SK-N-SH (cell line): ENCODE measurements around the gene PRR35. TPM values are rescaled to one million over a fixed set of nuclear protein-coding genes. Genes with fewer than 3 reads are reported as not detected.
A peak's percentile ranks its signal among the peaks of the same experiment; 100 is the strongest.

Experiments used
- CTCF ChIA-PET: fragments of 300-600, 350-600 bp; formaldehyde crosslinking; extraction: SDS; loops from one replicate; lab custom pipeline; 2021; lab: Yijun Ruan, JAX
- POLR2A ChIA-PET: fragments of 350-600 bp; sonication (Branson Sonifier 250); formaldehyde crosslinking; extraction: SDS; loops from one replicate; lab custom pipeline; 2020; ENCODE audit warnings: antibody characterized with exemption, inconsistent platforms; lab: Yijun Ruan, JAX
- DNase-seq: peaks from one replicate; pipeline ENCODE4 v3.0.0; 2012
- H2AFZ ChIP-seq: fragments of 200-600 bp; sonication (generic); 2 replicates; pipeline ENCODE4 v1.8.1; 2016; ENCODE audit warnings: antibody characterized with exemption, mild to moderate bottlenecking, low read depth
- H3F3A ChIP-seq: fragments of 200-600 bp; sonication (generic); replicated peaks from 2 replicates; pipeline ENCODE3; 2016; ENCODE audit warnings: antibody characterized with exemption, mild to moderate bottlenecking; ENCODE audit not compliant: insufficient read depth
- H3K27ac ChIP-seq, 2 experiments: fragments of 200-500 bp in 1 of 2; fragments of 200-600 bp in 1 of 2; sonication (Bioruptor generic) in 1 of 2; sonication (generic), shearing (Covaris generic) in 1 of 2; 2 replicates each; pipeline versions ENCODE4 v1.5.1 to v1.6.1; 2014 to 2016; ENCODE audit warnings: low read depth in 2 of 2, inconsistent platforms in 1 of 2, low read length in 1 of 2, mild to moderate bottlenecking in 1 of 2, mixed read lengths in 1 of 2
- H3K27me3 ChIP-seq: fragments of 200-600 bp; sonication (generic), shearing (Covaris generic); 2 replicates; pipeline ENCODE4 v1.6.1; 2016; ENCODE audit warnings: mixed run types; ENCODE audit not compliant: insufficient read depth
- H3K36me3 ChIP-seq, 2 experiments: fragments of 200-500 bp in 1 of 2; fragments of 200-600 bp in 1 of 2; sonication (Bioruptor generic) in 1 of 2; sonication (generic) in 1 of 2; replicated peaks in 1 of 2; 2 replicates each; pipeline versions ENCODE3 to v1.5.1; 2014 to 2016; ENCODE audit warnings: low read length in 1 of 2, mild to moderate bottlenecking in 1 of 2; ENCODE audit not compliant: insufficient read depth in 2 of 2, control insufficient read depth in 1 of 2
- H3K4me1 ChIP-seq, 2 experiments: fragments of 200-500 bp in 1 of 2; fragments of 200-600 bp in 1 of 2; sonication (Bioruptor generic) in 1 of 2; sonication (generic), shearing (Covaris generic) in 1 of 2; 2 replicates each; pipeline versions ENCODE4 v1.5.1 to v1.6.1; 2014 to 2016; ENCODE audit warnings: low read depth in 1 of 2, low read length in 1 of 2, mixed run types in 1 of 2; ENCODE audit not compliant: insufficient read depth in 2 of 2, control insufficient read depth in 1 of 2
- H3K4me2 ChIP-seq: fragments of 200-600 bp; sonication (generic), shearing (Covaris generic); 2 replicates; pipeline ENCODE4 v1.6.1; 2017; ENCODE audit warnings: mixed run types
- H3K4me3 ChIP-seq, 2 experiments: fragments of 200-500 bp in 1 of 2; fragments of 200-600 bp in 1 of 2; sonication (Bioruptor generic) in 1 of 2; sonication (generic), shearing (Covaris generic) in 1 of 2; 2 replicates each; pipeline versions ENCODE4 v1.5.1 to v1.8.1; 2014 to 2016; ENCODE audit warnings: low read depth in 2 of 2, inconsistent platforms in 1 of 2, low read length in 1 of 2, mild to moderate bottlenecking in 1 of 2, mixed read lengths in 1 of 2, moderate library complexity in 1 of 2
- H3K79me2 ChIP-seq: fragments of 200-600 bp; sonication (generic); 2 replicates; pipeline ENCODE4 v1.8.1; 2017; ENCODE audit warnings: mild to moderate bottlenecking; ENCODE audit not compliant: insufficient read depth
- H3K9ac ChIP-seq: fragments of 200-600 bp; sonication (generic); 2 replicates; pipeline ENCODE4 v1.6.1; 2017; ENCODE audit warnings: mixed run types
- H3K9me2 ChIP-seq: fragments of 200-600 bp; sonication (generic); 2 replicates; pipeline ENCODE4 v1.6.1; 2017; ENCODE audit warnings: mixed run types
- H3K9me3 ChIP-seq: fragments of 200-600 bp; sonication (generic); 2 replicates; pipeline ENCODE4 v1.6.1; 2017; ENCODE audit warnings: mixed run types, mild to moderate bottlenecking, moderate library complexity
- H4K20me1 ChIP-seq: fragments of 200-600 bp; sonication (generic); 2 replicates; pipeline ENCODE4 v1.6.1; 2017; ENCODE audit warnings: mild to moderate bottlenecking, mixed run types; ENCODE audit not compliant: insufficient read depth
- ELF1 ChIP-seq: IDR thresholded peaks from 2 replicates; pipeline ENCODE4 v1.4.0; 2012
- GABPA ChIP-seq: IDR thresholded peaks from 2 replicates; pipeline ENCODE4 v1.4.0; 2012; ENCODE audit warnings: low read depth, mild to moderate bottlenecking
- MEF2A ChIP-seq: IDR thresholded peaks from 2 replicates; pipeline ENCODE4 v1.4.0; 2012; ENCODE audit warnings: low read depth, borderline replicate concordance
- NFIC ChIP-seq: IDR thresholded peaks from 2 replicates; pipeline ENCODE4 v1.4.0; 2012; ENCODE audit warnings: borderline replicate concordance
- RAD21 ChIP-seq: IDR thresholded peaks from 2 replicates; pipeline ENCODE4 v1.6.1; 2012; ENCODE audit warnings: mild to moderate bottlenecking, low read length
- SMC3 ChIP-seq: IDR thresholded peaks from 2 replicates; pipeline ENCODE4 v1.6.1; 2012; ENCODE audit warnings: low read depth, low read length, improper control_type of control experiment
- YY1 ChIP-seq: IDR thresholded peaks from 2 replicates; pipeline ENCODE4 v1.4.0; 2012; ENCODE audit warnings: low read depth, mild to moderate bottlenecking
- WGBS: methylation state at CpG from one replicate; pipeline ENCODE4 v1.1.6; 2017; ENCODE audit warnings: low lambda C conversion rate; 5-methylcytosine and 5-hydroxymethylcytosine counted together
- polyA plus RNA-seq, 3 experiments: library from polyadenylated mRNA; depleted of rRNA; stranded (reverse); fragments of >200 nt; gene quantifications; 2 replicates each; pipeline ENCODE4 v1.2.3, GENCODE V29; 2012
- TF ChIP-seq, protein P1 (sequence below): IDR thresholded peaks from 2 replicates; pipeline ENCODE4 v1.4.0; 2012; ENCODE audit warnings: low read depth, borderline replicate concordance
- TF ChIP-seq, protein P2 (sequence below): IDR thresholded peaks from 2 replicates; pipeline ENCODE4 v1.4.0; 2012; ENCODE audit warnings: low read depth, borderline replicate concordance
- TF ChIP-seq, protein P3 (sequence below): fragments of 150-350 bp; IDR thresholded peaks from 2 replicates; pipeline ENCODE4 v1.6.1; 2016; ENCODE audit warnings: mild to moderate bottlenecking, low read depth, low read length
- TF ChIP-seq, protein P4 (sequence below): fragments of 200-600 bp; sonication (generic); IDR thresholded peaks from 2 replicates; pipeline ENCODE4 v1.6.1; 2017; ENCODE audit warnings: antibody characterized with exemption, mild to moderate bottlenecking, moderate library complexity

Gene PRR35
- polyA plus RNA-seq, 1 of the 3 experiments (the other 2 are of a cell fraction): not detected

DNA sequence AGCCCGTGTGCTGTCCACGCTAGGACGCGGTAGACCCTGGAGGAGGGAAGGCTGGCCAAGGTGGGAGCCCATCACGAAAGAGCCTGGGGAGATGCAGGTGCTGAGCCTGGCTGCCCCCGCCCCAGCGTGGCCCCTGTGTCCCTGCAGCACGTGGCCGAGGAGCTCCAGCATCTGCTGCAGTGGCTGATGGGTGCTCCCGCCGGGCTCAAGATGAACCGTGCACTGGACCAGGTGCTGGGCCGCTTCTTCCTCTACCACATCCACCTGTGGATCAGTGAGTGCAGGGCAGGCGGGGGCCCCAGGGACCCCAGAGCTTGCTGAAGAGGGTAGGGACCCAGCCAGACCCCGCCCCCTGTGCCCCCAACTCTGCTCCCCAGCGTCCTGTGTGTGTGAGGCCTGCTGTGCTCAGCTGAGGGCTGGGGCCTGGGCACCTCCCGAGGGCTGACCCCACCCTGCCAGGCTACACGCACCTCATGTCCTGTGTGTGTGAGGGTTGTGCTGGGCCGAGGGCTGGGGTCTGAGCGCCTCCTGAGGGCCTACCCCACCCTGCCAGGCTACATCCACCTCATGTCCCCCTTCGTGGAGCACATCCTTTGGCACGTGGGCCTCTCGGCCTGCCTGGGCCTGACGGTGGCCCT lies 18.2 kb downstream of the PRR35 start:
- Histone ChIP-seq H3K79me2 (no peaks in the 10 kb centered on the region), H3K9me3 (no peaks in the 10 kb centered on the region), H3K9me2 (no peaks in the 10 kb centered on the region), H3K27me3 (no peaks in the 10 kb centered on the region), H3K36me3 (peaks cover 0 to 44% of the 10 kb centered on the region in 2 experiments), H3F3A (no peaks in the 10 kb centered on the region), H3K4me3 (no peak overlapping the region), H2AFZ (no peak overlapping the region), H3K27ac (no peak overlapping the region), H3K4me2 (no peak overlapping the region), H3K9ac (no peak overlapping the region), H4K20me1 (no peaks in the 10 kb centered on the region), H3K4me1 (no peaks in the 10 kb centered on the region)
- no peak for DNase-seq
- WGBS: 96% methylated on average over 4 of the region's 24 CpGs
- ChIA-PET POLR2A (no interaction called here), CTCF (interaction anchor here (1.0 to 1.4 kb wide), 3 partner anchors 10 to 82 kb away, joined by 3 to 4 read pairs (median 3); no protein-coding TSS in a partner anchor)
- TF ChIP-seq ELF1 (no peak), YY1 (no peak), MEF2A (no peak)

DNA sequence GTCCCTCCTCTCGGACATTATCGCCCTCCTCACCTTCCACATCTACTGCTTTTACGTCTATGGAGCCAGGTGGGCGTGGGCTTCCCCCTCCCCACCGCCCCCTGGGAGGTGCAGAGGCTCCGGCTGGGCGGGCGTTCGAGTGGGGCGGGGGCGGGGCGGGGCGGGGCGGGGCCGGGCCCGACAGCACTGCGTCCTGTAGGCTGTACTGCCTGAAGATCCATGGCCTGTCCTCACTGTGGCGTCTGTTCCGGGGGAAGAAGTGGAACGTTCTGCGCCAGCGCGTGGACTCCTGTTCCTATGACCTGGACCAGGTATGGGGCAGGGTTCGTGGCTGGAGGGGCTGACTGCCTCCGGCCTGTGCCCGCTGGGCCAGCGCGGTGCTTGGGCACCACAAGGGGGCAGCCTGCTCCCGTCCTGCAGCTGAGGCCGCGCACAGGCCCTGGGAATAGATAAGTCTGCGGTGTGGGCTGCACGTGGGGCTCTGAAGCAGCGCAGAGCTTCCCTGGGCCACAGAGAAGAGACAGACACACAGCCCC lies 18.7 kb downstream of the PRR35 start:
- 96% methylated on average over 26 of the region's 34 CpGs for WGBS
- H3K4me2 ChIP-seq: no peak overlapping the region
- TF ChIP-seq, protein P1, sequence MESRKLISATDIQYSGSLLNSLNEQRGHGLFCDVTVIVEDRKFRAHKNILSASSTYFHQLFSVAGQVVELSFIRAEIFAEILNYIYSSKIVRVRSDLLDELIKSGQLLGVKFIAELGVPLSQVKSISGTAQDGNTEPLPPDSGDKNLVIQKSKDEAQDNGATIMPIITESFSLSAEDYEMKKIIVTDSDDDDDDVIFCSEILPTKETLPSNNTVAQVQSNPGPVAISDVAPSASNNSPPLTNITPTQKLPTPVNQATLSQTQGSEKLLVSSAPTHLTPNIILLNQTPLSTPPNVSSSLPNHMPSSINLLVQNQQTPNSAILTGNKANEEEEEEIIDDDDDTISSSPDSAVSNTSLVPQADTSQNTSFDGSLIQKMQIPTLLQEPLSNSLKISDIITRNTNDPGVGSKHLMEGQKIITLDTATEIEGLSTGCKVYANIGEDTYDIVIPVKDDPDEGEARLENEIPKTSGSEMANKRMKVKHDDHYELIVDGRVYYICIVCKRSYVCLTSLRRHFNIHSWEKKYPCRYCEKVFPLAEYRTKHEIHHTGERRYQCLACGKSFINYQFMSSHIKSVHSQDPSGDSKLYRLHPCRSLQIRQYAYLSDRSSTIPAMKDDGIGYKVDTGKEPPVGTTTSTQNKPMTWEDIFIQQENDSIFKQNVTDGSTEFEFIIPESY: peak; percentile 50; the same call in 1 of the 2 replicates
- TF ChIP-seq RAD21 (peak; percentile 46), GABPA (no peak), SMC3 (0 out of 2 replicates have a peak, but pooled peaks have one; percentile 6), NFIC (no peak)
- TF ChIP-seq, protein P2, sequence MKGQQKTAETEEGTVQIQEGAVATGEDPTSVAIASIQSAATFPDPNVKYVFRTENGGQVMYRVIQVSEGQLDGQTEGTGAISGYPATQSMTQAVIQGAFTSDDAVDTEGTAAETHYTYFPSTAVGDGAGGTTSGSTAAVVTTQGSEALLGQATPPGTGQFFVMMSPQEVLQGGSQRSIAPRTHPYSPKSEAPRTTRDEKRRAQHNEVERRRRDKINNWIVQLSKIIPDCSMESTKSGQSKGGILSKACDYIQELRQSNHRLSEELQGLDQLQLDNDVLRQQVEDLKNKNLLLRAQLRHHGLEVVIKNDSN: no peak
- TF ChIP-seq, protein P3, sequence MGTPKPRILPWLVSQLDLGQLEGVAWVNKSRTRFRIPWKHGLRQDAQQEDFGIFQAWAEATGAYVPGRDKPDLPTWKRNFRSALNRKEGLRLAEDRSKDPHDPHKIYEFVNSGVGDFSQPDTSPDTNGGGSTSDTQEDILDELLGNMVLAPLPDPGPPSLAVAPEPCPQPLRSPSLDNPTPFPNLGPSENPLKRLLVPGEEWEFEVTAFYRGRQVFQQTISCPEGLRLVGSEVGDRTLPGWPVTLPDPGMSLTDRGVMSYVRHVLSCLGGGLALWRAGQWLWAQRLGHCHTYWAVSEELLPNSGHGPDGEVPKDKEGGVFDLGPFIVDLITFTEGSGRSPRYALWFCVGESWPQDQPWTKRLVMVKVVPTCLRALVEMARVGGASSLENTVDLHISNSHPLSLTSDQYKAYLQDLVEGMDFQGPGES: no peak
- TF ChIP-seq, protein P4, sequence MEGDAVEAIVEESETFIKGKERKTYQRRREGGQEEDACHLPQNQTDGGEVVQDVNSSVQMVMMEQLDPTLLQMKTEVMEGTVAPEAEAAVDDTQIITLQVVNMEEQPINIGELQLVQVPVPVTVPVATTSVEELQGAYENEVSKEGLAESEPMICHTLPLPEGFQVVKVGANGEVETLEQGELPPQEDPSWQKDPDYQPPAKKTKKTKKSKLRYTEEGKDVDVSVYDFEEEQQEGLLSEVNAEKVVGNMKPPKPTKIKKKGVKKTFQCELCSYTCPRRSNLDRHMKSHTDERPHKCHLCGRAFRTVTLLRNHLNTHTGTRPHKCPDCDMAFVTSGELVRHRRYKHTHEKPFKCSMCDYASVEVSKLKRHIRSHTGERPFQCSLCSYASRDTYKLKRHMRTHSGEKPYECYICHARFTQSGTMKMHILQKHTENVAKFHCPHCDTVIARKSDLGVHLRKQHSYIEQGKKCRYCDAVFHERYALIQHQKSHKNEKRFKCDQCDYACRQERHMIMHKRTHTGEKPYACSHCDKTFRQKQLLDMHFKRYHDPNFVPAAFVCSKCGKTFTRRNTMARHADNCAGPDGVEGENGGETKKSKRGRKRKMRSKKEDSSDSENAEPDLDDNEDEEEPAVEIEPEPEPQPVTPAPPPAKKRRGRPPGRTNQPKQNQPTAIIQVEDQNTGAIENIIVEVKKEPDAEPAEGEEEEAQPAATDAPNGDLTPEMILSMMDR: peak; percentile 46
- no peaks in the 10 kb centered on the region for H3K27me3 ChIP-seq
- H3K9ac ChIP-seq: no peak overlapping the region
- no peaks in the 10 kb centered on the region for H4K20me1 ChIP-seq
- no peak overlapping the region; a peak in 1 of 4 replicates for H3K4me3 ChIP-seq
- H2AFZ ChIP-seq: no peak overlapping the region
- no peak overlapping the region for H3K27ac ChIP-seq
- no peaks in the 10 kb centered on the region for H3K79me2 ChIP-seq
- no peaks in the 10 kb centered on the region for H3K9me2 ChIP-seq
- peak; percentile 77 for DNase-seq
- ChIA-PET CTCF (interaction anchor here (1.0 to 1.4 kb wide), 3 partner anchors 10 to 81 kb away, joined by 3 to 4 read pairs (median 3); no protein-coding TSS in a partner anchor), POLR2A (no interaction called here)
- no peaks in the 10 kb centered on the region for H3K9me3 ChIP-seq
- no peaks in the 10 kb centered on the region for H3K4me1 ChIP-seq
- no peaks in the 10 kb centered on the region for H3F3A ChIP-seq
- peaks cover 0 to 43% of the 10 kb centered on the region in 2 experiments for H3K36me3 ChIP-seq
